Ovary (tissue), 3 donors: Measurements from ENCODE around the gene SNX5.

ENCODE experiments used
- EP300 ChIP-seq: sonication (generic); formaldehyde crosslinking; IDR thresholded peaks from one replicate; pipeline ENCODE4 v1.6.1; 2017; ENCODE audit warnings: antibody characterized with exemption
- POLR2A ChIP-seq: fragments of 450-650 bp; IDR thresholded peaks from one replicate; pipeline ENCODE4 v1.6.1; 2017; ENCODE audit warnings: antibody characterized with exemption, mild to moderate bottlenecking, moderate library complexity
- TF ChIP-seq, protein P1 (sequence below), 3 donors: fragments of 450-650 bp in 2 of 3; fragments of 200-600 bp in 1 of 3; IDR thresholded peaks; one replicate each; pipeline versions ENCODE4 v1.5.1 to v1.8.0; 2016 to 2022; ENCODE audit warnings: antibody characterized with exemption in 3 of 3, mild to moderate bottlenecking in 1 of 3
- donor health status: DM: no; HTN: no; CAD: no.

DNA sequence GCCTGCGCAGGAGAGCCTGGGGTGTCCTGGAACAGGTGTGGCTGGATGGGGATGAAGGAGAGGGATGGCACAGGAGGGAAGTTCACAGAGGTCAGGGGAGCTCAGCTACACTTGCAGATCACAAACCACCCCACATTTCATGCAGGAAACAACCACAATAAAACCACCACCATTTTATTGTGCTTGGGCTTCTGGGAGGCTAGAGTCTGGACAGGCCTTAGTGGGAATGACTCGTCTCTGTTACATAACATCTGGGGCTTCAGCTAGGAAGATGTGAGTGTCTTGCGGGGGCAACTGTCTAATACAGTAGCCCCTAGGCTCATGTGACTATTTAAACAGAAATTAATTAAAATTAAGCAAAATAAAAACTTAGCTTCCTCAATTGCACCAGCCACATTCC is 33.4 kb downstream of the SNX5 start:
- TF ChIP-seq, protein P1, sequence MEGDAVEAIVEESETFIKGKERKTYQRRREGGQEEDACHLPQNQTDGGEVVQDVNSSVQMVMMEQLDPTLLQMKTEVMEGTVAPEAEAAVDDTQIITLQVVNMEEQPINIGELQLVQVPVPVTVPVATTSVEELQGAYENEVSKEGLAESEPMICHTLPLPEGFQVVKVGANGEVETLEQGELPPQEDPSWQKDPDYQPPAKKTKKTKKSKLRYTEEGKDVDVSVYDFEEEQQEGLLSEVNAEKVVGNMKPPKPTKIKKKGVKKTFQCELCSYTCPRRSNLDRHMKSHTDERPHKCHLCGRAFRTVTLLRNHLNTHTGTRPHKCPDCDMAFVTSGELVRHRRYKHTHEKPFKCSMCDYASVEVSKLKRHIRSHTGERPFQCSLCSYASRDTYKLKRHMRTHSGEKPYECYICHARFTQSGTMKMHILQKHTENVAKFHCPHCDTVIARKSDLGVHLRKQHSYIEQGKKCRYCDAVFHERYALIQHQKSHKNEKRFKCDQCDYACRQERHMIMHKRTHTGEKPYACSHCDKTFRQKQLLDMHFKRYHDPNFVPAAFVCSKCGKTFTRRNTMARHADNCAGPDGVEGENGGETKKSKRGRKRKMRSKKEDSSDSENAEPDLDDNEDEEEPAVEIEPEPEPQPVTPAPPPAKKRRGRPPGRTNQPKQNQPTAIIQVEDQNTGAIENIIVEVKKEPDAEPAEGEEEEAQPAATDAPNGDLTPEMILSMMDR (IDR thresholded peaks at IDR 0.05): no peak
- TF ChIP-seq POLR2A (no peak), EP300 (no peak)
